ENCODE measurements around the gene NHEJ1.

The NHEJ1 gene

DNA sequence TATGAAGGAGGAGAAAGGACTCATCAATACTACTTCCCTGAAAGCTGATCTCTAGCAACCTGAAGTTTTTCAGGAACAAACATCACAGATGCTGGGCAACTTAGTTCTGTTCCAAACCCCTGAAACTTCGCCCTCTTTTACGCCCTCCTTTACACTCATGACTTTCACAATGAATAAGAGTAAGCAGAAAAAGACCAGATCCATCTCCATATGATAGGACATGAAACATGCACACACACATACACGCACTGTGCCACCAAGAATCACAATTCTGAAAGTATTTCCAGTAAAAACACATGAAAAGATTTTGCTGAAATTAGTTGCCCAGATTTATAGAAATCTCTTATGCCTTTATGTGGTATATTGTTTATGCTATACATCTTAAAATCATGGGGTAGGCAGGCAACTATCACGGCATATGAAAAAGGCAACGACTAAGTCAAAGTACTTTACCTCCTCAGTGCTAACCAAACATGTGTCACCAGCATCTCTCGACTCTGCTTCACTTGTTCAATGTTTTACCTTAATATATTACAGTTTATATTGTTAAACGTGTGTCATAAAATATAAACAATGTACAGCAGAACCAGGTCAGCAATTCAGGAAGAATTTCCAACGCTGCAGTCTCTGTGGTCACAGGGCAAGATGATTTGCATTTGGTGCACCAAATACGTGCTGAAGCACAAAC is 47.8 kb downstream of the NHEJ1 start:
- no peaks in the 10 kb centered on the region for H3K9me3 ChIP-seq (replicated peaks; ENCODE audit: low read length)
- H3K4me2 ChIP-seq (ENCODE audit: low read length) = no peak overlapping the region
- H3K9ac ChIP-seq (ENCODE audit: low read depth, low read length) = no peak overlapping the region
- no peaks in the 10 kb centered on the region for H3K36me3 ChIP-seq (ENCODE audit: insufficient read depth, low read length)
- H3K27me3 ChIP-seq (ENCODE audit: control insufficient read depth, insufficient read depth, low read length) = no peaks in the 10 kb centered on the region
- H3K4me3 ChIP-seq (ENCODE audit: low read length) = no peak overlapping the region
- H3K4me1 ChIP-seq (ENCODE audit: control insufficient read depth, insufficient read depth, low read length) = no peaks in the 10 kb centered on the region

GRCh38 chr2:219112062-219112406 is 48.6 kb downstream of the NHEJ1 start:
- H3K36me3 ChIP-seq (ENCODE audit: insufficient read depth, low read length) = no peaks in the 10 kb centered on the region
- H3K27me3 ChIP-seq (ENCODE audit: control insufficient read depth, insufficient read depth, low read length) = no peaks in the 10 kb centered on the region

DNA sequence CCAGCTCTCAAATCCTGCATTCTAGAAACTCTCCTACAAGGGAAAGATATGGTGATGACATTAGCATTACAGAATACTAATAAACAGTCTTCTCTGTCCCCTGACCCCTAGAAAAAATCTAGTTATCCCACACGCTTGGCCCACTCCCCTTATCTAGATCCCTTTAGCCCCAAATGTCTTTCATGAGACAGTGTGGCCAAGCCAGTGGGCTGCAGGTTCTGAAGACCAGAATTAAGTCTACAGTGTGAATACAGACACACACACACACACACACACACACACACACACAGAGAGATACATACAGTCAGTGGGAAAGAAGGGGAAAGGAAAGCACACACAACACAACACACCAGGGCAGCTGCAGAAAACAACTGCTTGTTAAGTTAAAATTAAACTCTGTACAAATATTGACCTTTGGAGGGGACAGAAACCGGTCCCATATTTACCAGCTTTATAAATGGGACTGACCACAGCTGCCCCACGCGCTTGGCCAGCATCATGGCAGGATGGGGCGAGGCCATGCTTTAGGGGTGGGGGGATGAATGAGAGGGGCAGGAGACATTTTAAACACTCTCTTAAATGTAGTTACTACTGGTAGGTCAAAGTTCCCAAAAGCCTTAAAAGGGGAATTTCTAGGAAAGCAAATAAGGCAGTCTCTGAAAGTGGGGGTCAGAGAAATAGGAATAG is 49.1 kb downstream of the NHEJ1 start:
- H3K9ac ChIP-seq (ENCODE audit: low read depth, low read length) = no peak overlapping the region
- H3K9me3 ChIP-seq (replicated peaks; ENCODE audit: low read length) = no peaks in the 10 kb centered on the region
- no peaks in the 10 kb centered on the region for H3K36me3 ChIP-seq (ENCODE audit: insufficient read depth, low read length)
- H3K4me1 ChIP-seq (ENCODE audit: control insufficient read depth, insufficient read depth, low read length) = no peaks in the 10 kb centered on the region
- H3K27me3 ChIP-seq (ENCODE audit: control insufficient read depth, insufficient read depth, low read length) = no peaks in the 10 kb centered on the region
- H3K4me3 ChIP-seq (ENCODE audit: low read length) = no peak overlapping the region
- H3K4me2 ChIP-seq (ENCODE audit: low read length) = no peak overlapping the region

More at GRCh38 chr2:219112062-219112406, 48.6 kb downstream of the NHEJ1 start:
- H3K4me2 ChIP-seq (ENCODE audit: low read length) = no peak overlapping the region
- no peak overlapping the region for H3K9ac ChIP-seq (ENCODE audit: low read depth, low read length)
- no peaks in the 10 kb centered on the region for H3K9me3 ChIP-seq (replicated peaks; ENCODE audit: low read length)
- no peak overlapping the region for H3K4me3 ChIP-seq (ENCODE audit: low read length)
- H3K4me1 ChIP-seq (ENCODE audit: control insufficient read depth, insufficient read depth, low read length) = no peaks in the 10 kb centered on the region

GRCh38 chr2:219109471-219109870 is 51.1 kb downstream of the NHEJ1 start:
- Histone ChIP-seq H3K36me3 (ENCODE audit: insufficient read depth, low read length) (no peaks in the 10 kb centered on the region), H3K4me1 (ENCODE audit: control insufficient read depth, insufficient read depth, low read length) (no peaks in the 10 kb centered on the region), H3K4me3 (ENCODE audit: low read length) (no peak overlapping the region), H3K9me3 (replicated peaks; ENCODE audit: low read length) (no peaks in the 10 kb centered on the region), H3K4me2 (ENCODE audit: low read length) (no peak overlapping the region), H3K9ac (ENCODE audit: low read depth, low read length) (no peak overlapping the region), H3K27me3 (ENCODE audit: control insufficient read depth, insufficient read depth, low read length) (no peaks in the 10 kb centered on the region)

DNA sequence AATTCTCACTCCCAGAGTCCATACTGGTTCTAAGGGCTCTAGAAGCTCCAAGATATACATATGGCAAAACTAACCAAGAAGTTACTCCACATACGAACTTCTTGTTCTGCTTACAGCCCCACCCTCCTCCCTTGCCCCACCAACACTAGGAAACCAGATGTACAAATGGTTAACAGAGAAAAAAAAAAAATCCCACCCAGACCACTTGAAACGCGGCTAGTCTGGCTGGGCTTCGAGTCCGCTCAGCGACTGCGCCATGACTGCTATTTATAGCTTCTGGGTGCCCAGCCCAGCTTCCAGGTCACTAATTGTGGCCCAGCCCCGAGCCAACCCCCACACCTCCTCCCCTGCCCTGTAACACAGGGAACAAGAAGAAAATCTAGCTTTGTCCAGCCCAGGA is 52.9 kb downstream of the NHEJ1 start:
- H3K27me3 ChIP-seq (ENCODE audit: control insufficient read depth, insufficient read depth, low read length) = no peaks in the 10 kb centered on the region
- no peak overlapping the region for H3K4me3 ChIP-seq (ENCODE audit: low read length)
- no peaks in the 10 kb centered on the region for H3K4me1 ChIP-seq (ENCODE audit: control insufficient read depth, insufficient read depth, low read length)
- no peak overlapping the region for H3K4me2 ChIP-seq (ENCODE audit: low read length)
- no peak overlapping the region for H3K9ac ChIP-seq (ENCODE audit: low read depth, low read length)
- no peaks in the 10 kb centered on the region for H3K36me3 ChIP-seq (ENCODE audit: insufficient read depth, low read length)
- no peaks in the 10 kb centered on the region for H3K9me3 ChIP-seq (replicated peaks; ENCODE audit: low read length)

GRCh38 chr2:219106251-219106650 is 54.4 kb downstream of the NHEJ1 start:
- Histone ChIP-seq H3K9me3 (replicated peaks; ENCODE audit: low read length) (no peaks in the 10 kb centered on the region), H3K4me2 (ENCODE audit: low read length) (no peak overlapping the region), H3K27me3 (ENCODE audit: control insufficient read depth, insufficient read depth, low read length) (no peaks in the 10 kb centered on the region), H3K4me1 (ENCODE audit: control insufficient read depth, insufficient read depth, low read length) (no peaks in the 10 kb centered on the region), H3K9ac (ENCODE audit: low read depth, low read length) (no peak overlapping the region), H3K36me3 (ENCODE audit: insufficient read depth, low read length) (no peaks in the 10 kb centered on the region), H3K4me3 (ENCODE audit: low read length) (no peak overlapping the region)

- Histone ChIP-seq H3K9me3 (replicated peaks; ENCODE audit: low read length) (no peaks in the 10 kb centered on the region), H3K4me1 (ENCODE audit: control insufficient read depth, insufficient read depth, low read length) (peaks cover 2% of the 10 kb centered on the region), H3K4me2 (ENCODE audit: low read length) (no peak overlapping the region), H3K9ac (ENCODE audit: low read depth, low read length) (no peak overlapping the region), H3K4me3 (ENCODE audit: low read length) (no peak overlapping the region), H3K36me3 (ENCODE audit: insufficient read depth, low read length) (no peaks in the 10 kb centered on the region), H3K27me3 (ENCODE audit: control insufficient read depth, insufficient read depth, low read length) (no peaks in the 10 kb centered on the region)
Measured at GRCh38 chr2:219104107-219105035, 56.2 kb downstream of the NHEJ1 start.

- Histone ChIP-seq H3K4me1 (ENCODE audit: control insufficient read depth, insufficient read depth, low read length) (peaks cover 6% of the 10 kb centered on the region), H3K36me3 (ENCODE audit: insufficient read depth, low read length) (no peaks in the 10 kb centered on the region), H3K9ac (ENCODE audit: low read depth, low read length) (no peak overlapping the region), H3K9me3 (replicated peaks; ENCODE audit: low read length) (no peaks in the 10 kb centered on the region), H3K4me2 (ENCODE audit: low read length) (no peak overlapping the region), H3K4me3 (ENCODE audit: low read length) (no peak overlapping the region), H3K27me3 (ENCODE audit: control insufficient read depth, insufficient read depth, low read length) (no peaks in the 10 kb centered on the region)
Measured at GRCh38 chr2:219099329-219099728, 61.3 kb downstream of the NHEJ1 start.

DNA sequence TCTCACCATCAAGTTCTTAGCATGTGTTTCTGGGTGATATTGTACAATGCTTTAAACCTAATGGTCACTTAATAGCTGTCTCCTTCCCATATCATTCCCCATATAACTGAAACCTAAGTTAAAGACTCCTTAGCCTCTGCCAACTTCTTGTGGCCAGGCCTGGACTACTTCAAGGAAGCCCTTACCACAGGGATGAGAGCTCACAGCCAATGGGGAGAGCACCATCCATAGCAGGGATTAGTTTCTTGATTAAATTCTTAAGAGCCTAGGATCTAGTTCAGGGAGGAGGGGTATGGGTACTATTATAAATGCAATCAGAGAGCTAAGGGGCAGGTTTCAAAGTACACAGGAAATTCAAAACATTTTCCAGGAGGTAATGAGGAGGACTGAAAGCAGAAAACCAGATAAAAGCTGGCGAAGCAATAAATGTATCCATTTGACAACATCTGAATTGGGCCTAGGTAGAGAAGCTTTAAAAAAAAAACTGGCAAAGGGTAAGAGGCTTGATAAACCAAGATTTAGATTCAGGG is 65.1 kb downstream of the NHEJ1 start:
- Histone ChIP-seq H3K4me2 (ENCODE audit: low read length) (no peak overlapping the region), H3K9ac (ENCODE audit: low read depth, low read length) (no peak overlapping the region), H3K4me1 (ENCODE audit: control insufficient read depth, insufficient read depth, low read length) (peaks cover 6% of the 10 kb centered on the region), H3K36me3 (ENCODE audit: insufficient read depth, low read length) (no peaks in the 10 kb centered on the region), H3K4me3 (ENCODE audit: low read length) (no peak overlapping the region), H3K9me3 (replicated peaks; ENCODE audit: low read length) (no peaks in the 10 kb centered on the region), H3K27me3 (ENCODE audit: control insufficient read depth, insufficient read depth, low read length) (no peaks in the 10 kb centered on the region)

GRCh38 chr2:219094171-219094570 is 66.4 kb downstream of the NHEJ1 start:
- no peaks in the 10 kb centered on the region for H3K9me3 ChIP-seq (replicated peaks; ENCODE audit: low read length)
- H3K27me3 ChIP-seq (ENCODE audit: control insufficient read depth, insufficient read depth, low read length) = no peaks in the 10 kb centered on the region
- no peak overlapping the region for H3K4me3 ChIP-seq (ENCODE audit: low read length)
- peaks cover 3% of the 10 kb centered on the region for H3K36me3 ChIP-seq (ENCODE audit: insufficient read depth, low read length)
- no peak overlapping the region for H3K4me2 ChIP-seq (ENCODE audit: low read length)
- H3K9ac ChIP-seq (ENCODE audit: low read depth, low read length) = no peak overlapping the region
- peaks cover 3% of the 10 kb centered on the region for H3K4me1 ChIP-seq (ENCODE audit: control insufficient read depth, insufficient read depth, low read length)

All from skeletal muscle satellite cell (primary cell).